ENCODE data around the gene PLK2. TPM values are rescaled to one million over a fixed set of nuclear protein-coding genes. Genes with fewer than 3 reads are reported as not detected.

Gene PLK2
- total RNA-seq, 4 donors from 2014 or later, result 5.6 to 21.9 (median 10.6) TPM

DNA sequence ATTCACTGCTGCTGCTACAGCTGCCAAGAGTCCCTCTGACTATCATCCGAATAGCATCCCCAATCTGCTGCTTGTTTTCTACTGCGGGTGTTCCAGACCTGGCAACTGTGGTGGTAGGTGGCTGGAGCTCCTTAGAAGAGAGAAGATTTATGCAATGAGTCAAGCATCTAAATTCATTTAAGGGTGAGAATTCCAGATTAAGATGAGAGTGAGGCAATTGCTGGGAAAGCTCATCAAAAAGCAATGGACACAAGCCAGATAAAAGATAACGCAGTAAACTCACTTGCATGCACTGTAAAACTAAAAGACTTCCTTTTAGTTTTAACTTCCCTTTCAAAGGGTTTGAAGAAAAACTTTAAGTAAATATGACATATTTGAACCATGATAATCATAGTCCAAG is 3.9 kb downstream of the PLK2 start:
- intact Hi-C loops (cut with DNase I; ENCODE audit: low total_unique reads) (no loop called here), in situ Hi-C loops (cut with MboI; ENCODE audit: low sequenced_read_pairs in 4 of 4) (loop anchor here in 3 of 4 donors (10.0 to 25.0 kb wide), 4 partner anchors 569 to 1544 kb away; partner anchors contain the start of gene SETD9 (in 1 of the 3))
- Histone ChIP-seq H3K4me3 (peak overlapping the region in 2 of 4 donors; percentile 10 to 90), H3K4me1 (no peaks in the 10 kb centered on the region), H3K27ac (no peak overlapping the region), H3K27me3 (no peaks in the 10 kb centered on the region), H3K9me3 (no peaks in the 10 kb centered on the region), H3K36me3 (peaks cover 3 to 41% of the 10 kb centered on the region in 2 donors)
- no peak for DNase-seq
- no peak for ATAC-seq
- no peak for TF ChIP-seq POLR2A (IDR thresholded peaks at IDR 0.05)
- TF ChIP-seq, protein P1, sequence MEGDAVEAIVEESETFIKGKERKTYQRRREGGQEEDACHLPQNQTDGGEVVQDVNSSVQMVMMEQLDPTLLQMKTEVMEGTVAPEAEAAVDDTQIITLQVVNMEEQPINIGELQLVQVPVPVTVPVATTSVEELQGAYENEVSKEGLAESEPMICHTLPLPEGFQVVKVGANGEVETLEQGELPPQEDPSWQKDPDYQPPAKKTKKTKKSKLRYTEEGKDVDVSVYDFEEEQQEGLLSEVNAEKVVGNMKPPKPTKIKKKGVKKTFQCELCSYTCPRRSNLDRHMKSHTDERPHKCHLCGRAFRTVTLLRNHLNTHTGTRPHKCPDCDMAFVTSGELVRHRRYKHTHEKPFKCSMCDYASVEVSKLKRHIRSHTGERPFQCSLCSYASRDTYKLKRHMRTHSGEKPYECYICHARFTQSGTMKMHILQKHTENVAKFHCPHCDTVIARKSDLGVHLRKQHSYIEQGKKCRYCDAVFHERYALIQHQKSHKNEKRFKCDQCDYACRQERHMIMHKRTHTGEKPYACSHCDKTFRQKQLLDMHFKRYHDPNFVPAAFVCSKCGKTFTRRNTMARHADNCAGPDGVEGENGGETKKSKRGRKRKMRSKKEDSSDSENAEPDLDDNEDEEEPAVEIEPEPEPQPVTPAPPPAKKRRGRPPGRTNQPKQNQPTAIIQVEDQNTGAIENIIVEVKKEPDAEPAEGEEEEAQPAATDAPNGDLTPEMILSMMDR (IDR thresholded peaks at IDR 0.05 in 4 of 5, conservative IDR thresholded peaks at IDR 0.05 in 1 of 5), result no peak

DNA sequence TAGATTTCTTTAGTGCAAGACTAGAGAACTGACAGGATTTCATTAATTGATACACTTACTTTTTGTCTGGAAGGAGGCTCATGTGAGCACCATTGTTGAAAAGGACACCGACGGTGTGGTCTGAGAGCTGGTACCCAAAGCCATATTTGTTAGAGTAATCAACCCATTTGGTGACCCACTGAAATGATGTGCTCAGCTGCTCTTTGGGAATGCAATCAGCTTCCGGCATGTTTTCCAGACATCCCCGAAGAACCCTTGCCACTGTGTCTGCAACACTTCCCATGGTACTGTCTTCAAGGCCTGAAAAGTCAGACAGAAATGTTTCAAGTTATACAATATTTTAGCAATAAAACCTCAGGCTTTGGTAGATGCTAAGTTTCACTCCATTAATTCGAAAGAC is 4.4 kb downstream of the PLK2 start:
- no peaks in the 10 kb centered on the region for H3K27me3 ChIP-seq
- ATAC-seq (no peak), DNase-seq (no peak)
- H3K27ac ChIP-seq, result no peak overlapping the region
- H3K4me3 ChIP-seq, result peak overlapping the region in 2 of 4 donors; percentile 10 to 90
- TF ChIP-seq, protein P1 (IDR thresholded peaks at IDR 0.05 in 4 of 5, conservative IDR thresholded peaks at IDR 0.05 in 1 of 5), result no peak
- no peak for TF ChIP-seq POLR2A (IDR thresholded peaks at IDR 0.05)
- H3K4me1 ChIP-seq, result no peaks in the 10 kb centered on the region
- in situ Hi-C loops (cut with MboI; ENCODE audit: low sequenced_read_pairs in 4 of 4) (loop anchor here in 3 of 4 donors (10.0 to 25.0 kb wide), 4 partner anchors 568 to 1543 kb away; partner anchors contain the start of gene SETD9 (in 1 of the 3)), intact Hi-C loops (cut with DNase I; ENCODE audit: low total_unique reads) (no loop called here)
- H3K36me3 ChIP-seq, result peaks cover 3 to 41% of the 10 kb centered on the region in 2 donors
- H3K9me3 ChIP-seq, result no peaks in the 10 kb centered on the region

DNA sequence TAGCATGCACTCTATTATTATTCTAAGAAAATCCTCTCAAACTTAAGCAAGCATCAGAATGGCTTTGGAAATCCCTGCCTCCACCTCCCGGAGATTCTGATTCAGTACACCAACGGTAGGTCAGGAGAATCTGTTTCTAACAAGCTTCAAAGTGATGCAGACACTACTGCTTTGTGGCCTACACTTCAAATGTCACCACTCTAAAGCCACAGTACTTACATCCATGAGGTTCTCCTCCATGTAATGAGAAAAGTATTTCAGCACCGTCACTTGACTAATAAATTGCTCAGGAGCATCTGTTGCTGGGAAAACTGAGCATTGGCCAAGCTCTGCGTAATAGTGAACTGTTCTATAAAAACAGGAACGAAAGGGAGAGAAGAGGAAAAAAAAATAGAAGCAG is 4.8 kb downstream of the PLK2 start:
- no peak for DNase-seq
- TF ChIP-seq POLR2A (IDR thresholded peaks at IDR 0.05), result no peak
- TF ChIP-seq, protein P1 (IDR thresholded peaks at IDR 0.05 in 4 of 5, conservative IDR thresholded peaks at IDR 0.05 in 1 of 5), result no peak
- no peak overlapping the region for H3K4me3 ChIP-seq
- intact Hi-C loops (cut with DNase I; ENCODE audit: low total_unique reads), result no loop called here
- no peaks in the 10 kb centered on the region for H3K4me1 ChIP-seq
- no peak for ATAC-seq
- H3K27me3 ChIP-seq, result no peaks in the 10 kb centered on the region
- no peak overlapping the region for H3K27ac ChIP-seq
- in situ Hi-C loops (cut with MboI; ENCODE audit: low sequenced_read_pairs in 4 of 4), result loop anchor here in 3 of 4 donors (10.0 to 25.0 kb wide), 4 partner anchors 568 to 1543 kb away; partner anchors contain the start of gene SETD9 (in 1 of the 3)
- no peaks in the 10 kb centered on the region for H3K9me3 ChIP-seq
- H3K36me3 ChIP-seq, result peaks cover 3 to 41% of the 10 kb centered on the region in 2 donors

DNA sequence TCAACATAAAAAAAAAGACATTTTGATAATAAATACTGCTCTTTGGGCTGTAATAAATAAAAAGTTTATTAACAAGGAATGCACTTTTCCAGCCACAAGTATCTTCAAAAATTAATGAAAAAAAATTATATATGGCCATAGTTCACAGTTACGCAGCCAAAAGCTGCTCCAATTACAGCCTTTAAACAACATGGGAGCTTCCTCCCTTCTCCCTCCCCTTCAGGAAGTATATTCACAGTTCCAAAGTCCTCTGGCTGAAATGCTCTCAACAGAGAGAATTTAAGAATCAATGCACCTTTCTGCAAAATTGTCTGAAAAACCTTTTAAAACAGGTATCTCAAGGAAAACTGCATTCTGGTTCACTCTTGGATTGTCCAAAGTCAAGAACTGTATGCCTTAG is 5.9 kb downstream of the PLK2 start:
- Histone ChIP-seq H3K27ac (no peak overlapping the region), H3K27me3 (no peaks in the 10 kb centered on the region), H3K9me3 (no peaks in the 10 kb centered on the region), H3K36me3 (peaks cover 3 to 41% of the 10 kb centered on the region in 2 donors), H3K4me3 (no peak overlapping the region), H3K4me1 (no peaks in the 10 kb centered on the region)
- TF ChIP-seq, protein P1 (IDR thresholded peaks at IDR 0.05 in 4 of 5, conservative IDR thresholded peaks at IDR 0.05 in 1 of 5), result no peak
- TF ChIP-seq POLR2A (IDR thresholded peaks at IDR 0.05), result no peak
- ATAC-seq, result no peak
- intact Hi-C loops (cut with DNase I; ENCODE audit: low total_unique reads) (no loop called here), in situ Hi-C loops (cut with MboI; ENCODE audit: low sequenced_read_pairs in 4 of 4) (loop anchor here in 3 of 4 donors (5.0 to 25.0 kb wide), 5 partner anchors 567 to 1542 kb away; partner anchors contain the start of gene SETD9 (in 1 of the 3))
- DNase-seq, result no peak
